NT2/D1 (cell line): ENCODE results near the gene DGKE.

ENCODE experiments used
- YY1 ChIP-seq: IDR thresholded peaks from 2 replicates; pipeline ENCODE4 v1.6.1; 2011; ENCODE audit not compliant: insufficient read length, insufficient read depth
- ZNF274 ChIP-seq: IDR thresholded peaks from 2 replicates; pipeline ENCODE4 v1.6.1; 2011; ENCODE audit warnings: mild to moderate bottlenecking, low read depth, low read length

DNA sequence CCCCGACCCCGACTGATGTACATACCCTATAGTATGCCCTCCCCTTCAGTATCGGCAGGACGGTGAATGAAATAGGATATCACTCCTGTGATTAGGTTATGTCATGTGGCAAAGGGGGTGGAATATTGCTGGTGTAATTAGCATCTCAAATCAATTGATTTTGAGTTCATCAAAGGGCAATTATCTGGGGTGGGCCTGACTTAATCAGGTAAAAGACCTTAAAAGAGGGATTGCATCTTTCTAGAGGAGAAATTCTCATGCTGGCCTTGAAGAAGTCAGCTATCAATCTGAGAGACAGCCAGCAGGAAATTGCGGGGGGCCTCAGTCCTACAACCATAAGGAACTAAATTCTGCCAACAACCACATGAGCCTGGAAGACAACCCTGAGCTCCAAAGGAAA is 69.6 kb downstream of the DGKE start:
- no peak for TF ChIP-seq ZNF274
- no peak for TF ChIP-seq YY1
